H1 (cell line): ENCODE results near the gene SLFN5. TPM values are rescaled to one million over a fixed set of nuclear protein-coding genes. Genes with fewer than 3 reads are reported as not detected.

Experiments
- CTCF ChIA-PET: fragments of 300-600 bp; sonication (Branson Sonifier 250); formaldehyde crosslinking; loops from one replicate; lab custom pipeline; 2021; ENCODE audit not compliant: partially characterized antibody; lab: Charles Lee
- POLR2A ChIA-PET: fragments of 300-600 bp; sonication (Branson Sonifier 250); formaldehyde crosslinking; loops from one replicate; lab custom pipeline; 2021; ENCODE audit warnings: inconsistent platforms; ENCODE audit not compliant: partially characterized antibody; lab: Charles Lee
- DNase-seq, 2 experiments: peaks; one replicate each; pipeline versions ENCODE4 v3.0.0 to v3.0.0-alpha.2; 2010 to 2022; ENCODE audit warnings: low spot score in 2 of 2, low read depth in 1 of 2, mixed read lengths in 1 of 2
- FAIRE-seq: peaks from 2 replicates; lab custom pipeline; 2011; peaks lifted over from hg19 to GRCh38; lab: Jason Lieb, UNC
- H2AFZ ChIP-seq: 2 replicates; pipeline ENCODE4 v1.8.1; 2012; ENCODE audit warnings: low read length, inconsistent platforms
- H2AK5ac ChIP-seq: 2 replicates; pipeline ENCODE4 v1.6.1; 2013; ENCODE audit warnings: low read depth, low read length
- H2BK120ac ChIP-seq: replicated peaks from 2 replicates; pipeline ENCODE3; 2013; ENCODE audit warnings: low read depth, low read length, inconsistent platforms
- H2BK12ac ChIP-seq: 2 replicates; pipeline ENCODE4 v1.6.1; 2013; ENCODE audit warnings: low read depth, low read length
- H2BK15ac ChIP-seq: 2 replicates; pipeline ENCODE4 v1.6.1; 2013; ENCODE audit warnings: low read length
- H2BK20ac ChIP-seq: 2 replicates; pipeline ENCODE4 v1.6.1; 2013; ENCODE audit warnings: low read length
- H2BK5ac ChIP-seq: 2 replicates; pipeline ENCODE4 v1.6.1; 2013; ENCODE audit warnings: low read depth, low read length
- H3K14ac ChIP-seq: 2 replicates; pipeline ENCODE4 v1.6.1; 2013; ENCODE audit warnings: inconsistent platforms; ENCODE audit not compliant: insufficient read length
- H3K18ac ChIP-seq: 2 replicates; pipeline ENCODE4 v1.6.1; 2013; ENCODE audit warnings: low read length; ENCODE audit errors: extremely low read depth
- H3K23ac ChIP-seq: 2 replicates; pipeline ENCODE4 v1.6.1; 2013; ENCODE audit warnings: inconsistent platforms; ENCODE audit not compliant: insufficient read length
- H3K23me2 ChIP-seq: 2 replicates; pipeline ENCODE4 v1.6.1; 2013; ENCODE audit warnings: low read depth, low read length
- H3K27ac ChIP-seq: 2 replicates; pipeline ENCODE4 v1.6.1; 2011; ENCODE audit warnings: low read depth, low read length, inconsistent platforms
- H3K27me3 ChIP-seq, 4 experiments: replicated peaks in 1 of 4; 1 replicate in 1 of 4; 2 replicates in 3 of 4; pipeline versions ENCODE4 v1.6.1 to v1.8.1; 2011 to 2013; ENCODE audit warnings: low read length in 3 of 4, mild to moderate bottlenecking in 3 of 4, inconsistent platforms in 2 of 4, mixed read lengths in 2 of 4, moderate library complexity in 1 of 4; ENCODE audit not compliant: control insufficient read depth in 3 of 4, insufficient read depth in 3 of 4; ENCODE audit errors: extremely low read depth in 1 of 4
- H3K36me3 ChIP-seq, 4 experiments: 2 replicates each; pipeline versions ENCODE4 v1.6.1 to v1.8.1; 2011 to 2013; ENCODE audit warnings: mild to moderate bottlenecking in 4 of 4, low read length in 3 of 4, moderate library complexity in 2 of 4, control low read depth in 1 of 4, inconsistent platforms in 1 of 4; ENCODE audit not compliant: insufficient read depth in 4 of 4, control insufficient read depth in 2 of 4
- H3K4ac ChIP-seq: replicated peaks from 2 replicates; pipeline ENCODE3; 2013; ENCODE audit warnings: low read length, low read depth, mixed read lengths, inconsistent platforms; ENCODE audit not compliant: insufficient read length
- H3K4me1 ChIP-seq, 4 experiments: replicated peaks in 1 of 4; 1 replicate in 1 of 4; 2 replicates in 3 of 4; pipeline versions ENCODE4 v1.6.1 to v1.8.1; 2011 to 2013; ENCODE audit warnings: low read length in 3 of 4, inconsistent platforms in 2 of 4, mixed read lengths in 1 of 4; ENCODE audit not compliant: insufficient read depth in 4 of 4, control insufficient read depth in 3 of 4
- H3K4me2 ChIP-seq, 2 experiments: 2 replicates each; pipeline versions ENCODE4 v1.6.1 to v1.8.1; 2011 to 2013; ENCODE audit warnings: low read depth in 2 of 2, low read length in 2 of 2, control low read depth in 1 of 2, inconsistent platforms in 1 of 2, mild to moderate bottlenecking in 1 of 2; ENCODE audit not compliant: insufficient read depth in 1 of 2
- H3K4me3 ChIP-seq, 4 experiments: fragments of 200-600, 300-600 bp in 1 of 4; sonication (generic), shearing (Covaris generic), sonication (Bioruptor Twin) in 1 of 4; 2 replicates each; pipeline versions ENCODE4 v1.5.1 to v1.8.1; 2011 to 2016; ENCODE audit warnings: low read length in 4 of 4, low read depth in 3 of 4, control low read depth in 2 of 4, inconsistent platforms in 2 of 4, mild to moderate bottlenecking in 2 of 4, mixed read lengths in 1 of 4, moderate library complexity in 1 of 4; ENCODE audit not compliant: insufficient read depth in 2 of 4; ENCODE audit errors: extremely low read depth in 1 of 4
- H3K56ac ChIP-seq: replicated peaks from 2 replicates; pipeline ENCODE3; 2013; ENCODE audit warnings: low read depth, mild to moderate bottlenecking, mixed read lengths, low read length, inconsistent platforms; ENCODE audit not compliant: insufficient read length
- H3K79me1 ChIP-seq: 2 replicates; pipeline ENCODE4 v1.6.1; 2013; ENCODE audit warnings: low read depth, low read length, control low read depth
- H3K79me2 ChIP-seq, 2 experiments: 2 replicates each; pipeline versions ENCODE4 v1.6.1 to v1.8.1; 2012 to 2013; ENCODE audit warnings: low read length in 2 of 2, mild to moderate bottlenecking in 2 of 2, inconsistent platforms in 1 of 2; ENCODE audit not compliant: insufficient read depth in 2 of 2, control insufficient read depth in 1 of 2
- H3K9ac ChIP-seq, 4 experiments: replicated peaks in 1 of 4; 1 replicate in 1 of 4; 2 replicates in 3 of 4; pipeline versions ENCODE4 v1.6.1 to v1.8.1; 2011 to 2013; ENCODE audit warnings: low read depth in 3 of 4, low read length in 3 of 4, control low read depth in 2 of 4, mild to moderate bottlenecking in 2 of 4, moderate library complexity in 2 of 4, inconsistent platforms in 1 of 4; ENCODE audit errors: extremely low read depth in 1 of 4
- H3K9me3 ChIP-seq, 2 experiments: 2 replicates each; pipeline versions ENCODE4 v1.6.1 to v1.8.1; 2012 to 2013; ENCODE audit warnings: mild to moderate bottlenecking in 2 of 2, moderate library complexity in 2 of 2, control low read depth in 1 of 2, inconsistent platforms in 1 of 2, low read depth in 1 of 2, low read length in 1 of 2, mixed read lengths in 1 of 2; ENCODE audit not compliant: insufficient read depth in 2 of 2
- H4K20me1 ChIP-seq, 2 experiments: replicated peaks in 1 of 2; 2 replicates each; pipeline versions ENCODE3 to v1.8.1; 2011 to 2013; ENCODE audit warnings: inconsistent platforms in 2 of 2, low read length in 2 of 2, mild to moderate bottlenecking in 1 of 2; ENCODE audit not compliant: insufficient read depth in 2 of 2, control insufficient read depth in 1 of 2
- H4K5ac ChIP-seq: 2 replicates; pipeline ENCODE4 v1.6.1; 2013; ENCODE audit warnings: low read length, low read depth, mixed read lengths, inconsistent platforms; ENCODE audit not compliant: insufficient read length
- H4K8ac ChIP-seq: 2 replicates; pipeline ENCODE4 v1.8.0; 2013; ENCODE audit warnings: mild to moderate bottlenecking, moderate library complexity, low read length, inconsistent platforms; ENCODE audit not compliant: insufficient read depth; ENCODE audit errors: extremely low read depth
- H4K91ac ChIP-seq: replicated peaks from 2 replicates; pipeline ENCODE3; 2013; ENCODE audit warnings: low read length, mixed read lengths, inconsistent platforms; ENCODE audit not compliant: insufficient read length
- JUND ChIP-seq: IDR thresholded peaks from 2 replicates; pipeline ENCODE4 v1.6.1; 2011; ENCODE audit warnings: mild to moderate bottlenecking, improper control_type of control experiment, low read length
- RAD21 ChIP-seq, 2 experiments: IDR thresholded peaks in 1 of 2; conservative IDR thresholded peaks in 1 of 2; 2 replicates each; pipeline ENCODE4 v1.6.1; 2011; ENCODE audit warnings: low read depth in 2 of 2, low read length in 2 of 2, improper control_type of control experiment in 1 of 2, inconsistent platforms in 1 of 2, mild to moderate bottlenecking in 1 of 2, moderate library complexity in 1 of 2
- WGBS, 2 experiments: shearing (Covaris generic) in 1 of 2; methylation state at CpG; one replicate each; pipeline versions ENCODE4 v1.1.6 to v1.1.7; 2013 to 2015; ENCODE audit warnings: low lambda C conversion rate in 2 of 2, mixed read lengths in 2 of 2, inconsistent platforms in 1 of 2, low coverage in 1 of 2, missing lambda C conversion rate in 1 of 2; ENCODE audit not compliant: insufficient replicate concordance in 2 of 2, insufficient coverage in 1 of 2, insufficient read length in 1 of 2; ENCODE audit errors: extremely low coverage in 1 of 2, missing lambda C conversion rate in 1 of 2; 5-methylcytosine and 5-hydroxymethylcytosine counted together
- polyA plus RNA-seq, 7 experiments: library from polyadenylated mRNA; depleted of rRNA in 3 of 7; stranded (reverse) in 5 of 7; unstranded in 2 of 7; fragments of >200 nt in 5 of 7; fragments of 200-250 nt in 2 of 7; gene quantifications; 1 replicate in 5 of 7; 2 replicates in 1 of 7; 4 replicates in 1 of 7; pipeline versions ENCODE4 v1.2.1 to v1.2.3, GENCODE V29; 2011 to 2013; ENCODE audit warnings: missing spikeins in 2 of 7, mixed read lengths in 2 of 7
- total RNA-seq: library from RNA; stranded (reverse); fragmentation: NEBNext Ultra II Directional; extraction: Animal tissue kit (Norgen Biotek cat#: 25700); gene quantifications from 2 replicates; pipeline ENCODE4 v1.2.1, GENCODE V29; 2021

Gene SLFN5
- total and polyA plus RNA-seq, 2 of the 8 experiments (the other 6 are each of a cell fraction or from before 2014, with no cell fraction given), result 0.86 to 3.0 TPM

DNA sequence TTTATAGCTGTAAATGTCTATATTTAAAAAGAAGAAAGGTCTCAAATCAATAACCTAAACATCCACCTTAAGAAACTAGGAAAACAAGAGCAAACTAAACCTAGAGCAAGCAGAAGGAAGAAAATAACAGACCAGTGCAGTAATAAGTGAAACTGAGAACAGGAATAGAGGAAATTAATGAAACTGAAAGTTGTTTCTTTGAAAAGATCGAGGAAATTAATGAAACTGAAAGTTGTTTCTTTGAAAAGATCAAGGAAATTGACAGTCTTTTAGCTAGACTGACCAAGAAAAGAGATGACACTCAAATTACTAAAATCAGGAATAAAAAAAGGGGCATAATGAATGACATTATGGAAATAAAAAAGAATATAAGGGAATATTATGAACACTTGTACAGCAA, 46.4 kb downstream of the SLFN5 start:
- POLR2A ChIA-PET, result no interaction called here
- no peaks in the 10 kb centered on the region for H3K36me3 ChIP-seq

More for the DNA sequence above, 46.4 kb downstream of the SLFN5 start:
- CTCF ChIA-PET, result interaction anchor here (0.7 kb wide), 1 partner anchor 123 kb away, joined by 3 read pairs; no protein-coding TSS in a partner anchor
- H2AK5ac ChIP-seq, result no peak overlapping the region
- H3K4me2 ChIP-seq, result no peak overlapping the region
- no peak overlapping the region for H2BK5ac ChIP-seq
- no peaks in the 10 kb centered on the region; a peak in 1 of 7 replicates for H3K27me3 ChIP-seq
- H3K27ac ChIP-seq, result no peak overlapping the region
- no peak overlapping the region for H3K4ac ChIP-seq
- no peak overlapping the region for H3K4me3 ChIP-seq
- no peak overlapping the region for H2BK12ac ChIP-seq
- no peaks in the 10 kb centered on the region for H4K20me1 ChIP-seq
- H3K79me2 ChIP-seq, result no peaks in the 10 kb centered on the region
- H2BK20ac ChIP-seq, result no peak overlapping the region
- no peak overlapping the region for H2BK15ac ChIP-seq
- no peaks in the 10 kb centered on the region for H3K23me2 ChIP-seq
- H3K9ac ChIP-seq, result no peak overlapping the region
- no peak overlapping the region for H2AFZ ChIP-seq
- FAIRE-seq (no peak), DNase-seq (no peak)
- no peaks in the 10 kb centered on the region for H3K79me1 ChIP-seq
- H3K56ac ChIP-seq, result no peak overlapping the region
- H2BK120ac ChIP-seq, result no peak overlapping the region
- H3K9me3 ChIP-seq, result no peaks in the 10 kb centered on the region
- H4K91ac ChIP-seq, result no peak overlapping the region
- TF ChIP-seq RAD21 (IDR thresholded peaks at IDR 0.05 in 1 of 2, conservative IDR thresholded peaks at IDR 0.05 in 1 of 2; ENCODE audit: low read depth in 2 of 2, low read length in 2 of 2) (no peak), JUND (no peak)
- 71% methylated on average over 1 of the region's 1 CpG; no CpG with 5 or more reads in 1 of the 2 experiments for WGBS, 2 experiments
- peaks cover 0 to 4% (median 1%) of the 10 kb centered on the region in 4 experiments; a peak in 1 of 7 replicates for H3K4me1 ChIP-seq
- H3K18ac ChIP-seq, result no peak overlapping the region
- H4K8ac ChIP-seq, result no peak overlapping the region
- no peak overlapping the region for H3K14ac ChIP-seq
- H4K5ac ChIP-seq, result no peak overlapping the region
- no peak overlapping the region for H3K23ac ChIP-seq
